Epidermal melanocyte (primary cell): ENCODE data around the gene KRTAP10-11.
"Not testable (repeated sequence)": the region's sequence is repeated elsewhere in the genome, so short reads cannot be mapped to it uniquely, and the experiment has no call there.

Experiments
- DNase-seq: peaks from one replicate; pipeline ENCODE4 v3.0.0; 2011; ENCODE audit warnings: low spot score; ENCODE audit not compliant: insufficient read length

KRTAP10-11 gene

DNA sequence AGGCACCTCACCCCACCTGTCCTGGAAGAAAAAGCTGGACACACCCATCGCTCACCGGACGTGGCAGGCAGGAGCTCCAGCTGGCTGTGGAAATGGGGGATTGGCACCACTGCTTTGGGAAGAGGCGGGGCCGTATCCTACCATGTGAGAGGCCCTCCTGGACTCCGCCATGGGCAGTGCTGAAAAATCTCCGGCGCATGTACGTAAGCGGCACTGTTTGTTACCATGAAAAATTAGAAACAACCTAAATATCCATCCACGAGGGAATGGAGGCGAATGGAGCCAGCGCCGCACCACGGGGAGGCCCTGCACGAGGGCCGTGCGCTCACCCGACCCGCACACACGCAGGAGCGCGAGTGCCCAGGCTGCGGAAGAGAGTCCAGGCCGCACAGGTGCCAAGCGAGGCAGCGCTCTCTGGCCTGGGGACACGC, 31.2 kb upstream of the KRTAP10-11 start:
- no peak for DNase-seq

DNA sequence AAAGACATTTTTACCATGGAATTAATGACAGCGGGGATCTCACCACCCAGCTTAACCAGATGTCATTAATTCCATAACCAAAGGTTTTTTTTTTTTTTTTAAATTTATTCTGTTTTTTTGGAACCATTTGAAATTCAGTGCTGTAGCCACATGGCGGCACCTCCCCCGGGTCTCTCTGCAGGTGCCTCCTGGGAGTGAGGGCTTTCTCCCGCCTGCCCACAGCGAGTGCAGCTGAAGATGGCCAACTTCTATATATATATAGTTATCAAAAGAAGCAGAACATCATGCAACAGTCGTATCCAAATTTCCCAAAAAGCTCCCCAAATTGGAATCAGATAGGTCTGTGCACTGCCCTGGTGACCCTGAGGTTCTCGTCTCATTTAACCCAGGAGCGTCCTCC, 30.7 kb upstream of the KRTAP10-11 start:
- DNase-seq: no peak

DNA sequence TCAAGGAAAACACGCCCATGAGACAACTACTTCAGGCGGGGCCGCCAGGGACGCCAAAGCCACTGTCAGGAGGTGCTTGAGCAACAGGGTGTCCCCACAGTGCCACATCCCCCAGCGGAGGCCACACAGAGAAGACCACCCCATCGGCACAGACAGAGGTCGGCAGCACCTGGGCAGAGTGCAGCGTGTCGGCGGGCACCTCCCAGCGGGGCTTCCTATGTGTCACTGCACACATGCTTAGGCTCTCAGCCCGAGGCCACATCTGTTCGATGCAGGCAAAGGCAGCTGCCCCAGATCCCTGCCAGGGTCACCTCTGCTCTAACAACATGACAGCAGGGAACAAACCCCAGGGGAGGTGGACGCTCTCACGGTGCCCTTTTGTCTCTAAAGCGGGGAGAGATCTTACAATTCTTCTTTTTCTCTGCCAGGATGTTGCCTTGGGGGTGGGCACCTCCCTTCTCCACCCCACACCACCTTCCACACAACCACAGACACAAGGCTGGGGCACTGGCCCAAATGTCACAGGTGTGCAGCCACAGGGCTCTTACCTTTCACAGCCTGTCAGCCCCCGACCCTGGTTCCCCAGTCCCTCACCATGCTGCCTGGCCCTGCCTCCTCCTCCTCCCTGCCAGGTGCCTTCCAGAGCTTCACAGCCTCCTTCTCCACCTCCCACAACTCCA, 30.2 kb upstream of the KRTAP10-11 start:
- DNase-seq: no peak

DNA sequence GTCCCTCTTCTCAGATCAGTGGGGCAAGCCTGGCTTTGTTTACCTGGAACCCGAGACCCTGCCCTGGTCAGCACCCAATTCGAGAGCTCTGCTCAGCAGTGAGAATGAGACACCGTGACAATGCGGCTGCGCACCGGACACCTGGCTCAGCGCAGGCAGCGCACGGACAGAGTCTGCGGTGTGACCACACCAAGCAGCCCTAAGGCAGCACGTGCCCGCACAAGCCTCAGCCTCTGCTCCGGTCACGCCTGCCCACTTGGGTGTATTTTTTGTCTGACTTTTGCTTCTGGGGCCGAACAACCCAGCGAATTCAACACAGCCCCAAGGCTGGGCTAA, 29.7 kb upstream of the KRTAP10-11 start:
- no peak for DNase-seq

DNA sequence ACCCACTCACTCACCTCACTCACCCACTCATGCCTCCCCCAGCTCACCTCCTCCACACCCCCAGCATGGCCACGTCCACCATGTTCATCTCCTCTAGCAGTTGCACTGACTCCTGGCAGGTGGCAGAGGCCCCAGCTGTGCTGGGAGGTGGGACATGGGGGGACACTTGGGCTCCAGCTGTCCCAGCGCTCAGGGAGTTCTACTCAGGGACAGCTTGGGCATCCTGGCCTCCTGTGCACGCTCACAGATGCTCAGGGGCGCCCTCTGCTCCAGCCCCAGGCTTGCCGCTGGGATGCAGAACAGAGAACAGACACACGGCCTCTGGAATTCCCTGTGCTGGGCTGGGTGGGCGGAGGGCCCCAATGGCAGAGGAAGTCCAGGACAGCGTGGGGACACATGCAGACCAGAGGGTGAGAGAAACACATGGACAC, 29.1 kb upstream of the KRTAP10-11 start:
- no peak for DNase-seq

DNA sequence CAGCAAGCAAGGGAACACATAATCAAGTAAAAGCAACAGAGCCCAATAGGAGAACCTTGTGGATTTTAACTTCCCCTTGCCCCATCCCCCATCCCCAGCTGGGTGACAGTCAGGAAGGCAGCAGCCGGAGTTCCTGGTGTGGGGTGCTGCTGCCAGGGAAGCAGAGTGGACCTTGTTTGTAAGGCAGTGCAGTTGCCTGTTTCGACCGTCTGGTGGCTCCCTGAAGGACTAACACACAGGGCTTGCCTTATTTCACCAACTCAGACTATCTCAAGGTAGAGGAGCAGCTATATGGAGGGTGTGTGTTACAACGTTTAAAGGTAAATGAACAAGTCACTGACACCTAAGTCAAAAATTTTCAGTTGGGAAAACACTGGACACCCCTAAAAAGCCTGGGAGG, 27.7 kb upstream of the KRTAP10-11 start:
- DNase-seq: no peak

DNA sequence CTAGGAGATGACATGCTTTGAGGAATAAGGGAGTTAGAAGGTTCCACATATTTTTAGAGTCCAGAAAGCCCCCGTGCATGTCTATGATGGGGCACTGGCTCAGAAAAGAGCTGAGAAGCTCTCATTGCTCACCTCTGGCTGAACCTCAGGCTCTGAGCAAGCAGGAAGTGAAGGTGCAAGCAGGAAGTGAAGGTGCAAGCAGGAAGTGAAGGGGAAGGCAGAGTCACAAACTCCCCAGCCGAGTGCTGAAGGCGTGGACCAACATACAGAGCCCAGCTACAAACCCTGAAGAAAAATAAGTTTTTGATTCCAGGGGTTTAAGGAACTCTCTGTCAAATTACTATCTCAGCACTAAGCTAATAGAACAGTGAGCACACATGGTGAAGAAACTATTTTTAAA, 27.3 kb upstream of the KRTAP10-11 start:
- no peak for DNase-seq

DNA sequence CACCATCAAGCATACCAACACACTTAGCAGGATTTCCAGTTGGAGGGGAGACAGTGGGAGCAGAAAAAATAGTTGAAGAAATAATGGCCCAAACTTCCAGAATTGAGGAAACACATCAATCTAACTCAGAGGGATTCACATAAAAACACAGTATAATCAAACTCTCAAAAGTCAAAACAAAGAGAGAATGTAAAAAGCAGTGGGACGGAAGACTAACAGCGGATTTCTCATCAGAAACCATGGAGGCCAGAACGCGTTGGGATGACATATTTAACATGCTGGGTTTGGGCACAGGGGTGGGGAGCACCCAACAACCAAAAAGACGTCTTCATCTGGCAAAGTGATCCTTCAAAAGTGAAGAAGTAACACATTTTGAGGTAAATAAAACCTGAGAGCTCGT, 26.3 kb upstream of the KRTAP10-11 start:
- DNase-seq: no peak

DNA sequence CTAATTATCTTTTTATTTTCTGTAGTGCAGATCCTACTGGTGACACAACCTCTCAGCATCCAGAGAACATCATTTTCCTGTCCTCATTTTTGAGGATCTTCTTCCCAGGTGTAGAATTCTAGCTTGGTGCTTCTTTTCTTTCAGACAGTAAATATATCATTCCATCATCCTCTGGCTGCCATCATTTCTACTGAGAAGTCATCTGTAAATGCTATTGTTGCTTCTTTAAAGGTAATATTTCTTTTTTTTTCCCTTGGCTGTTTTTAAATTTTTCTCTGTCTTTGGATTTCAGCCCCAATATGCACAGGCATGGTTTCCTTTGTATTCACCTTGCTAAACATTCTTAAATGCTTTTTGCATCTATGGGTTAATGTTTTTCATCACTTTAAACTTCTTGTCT, 22.6 kb upstream of the KRTAP10-11 start:
- no peak for DNase-seq

DNA sequence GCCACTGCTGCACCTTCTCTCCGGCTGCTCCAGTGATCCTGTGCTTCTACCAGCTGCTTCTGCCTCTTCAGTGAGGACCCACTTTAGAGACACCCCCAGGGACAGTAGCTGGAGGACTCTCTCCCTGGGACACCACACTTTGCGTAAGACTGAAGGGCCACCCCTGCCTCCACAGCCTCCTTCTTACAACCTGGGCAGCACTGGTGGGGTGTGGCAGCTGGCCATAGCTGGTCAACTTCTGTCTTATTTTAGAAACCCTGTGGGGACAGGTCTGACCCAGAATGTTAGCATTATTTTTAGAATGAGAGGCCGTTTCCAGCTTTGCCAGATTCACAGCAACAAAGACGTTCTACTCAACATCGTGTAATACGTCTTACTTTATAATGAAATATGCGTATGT, 20.5 kb upstream of the KRTAP10-11 start:
- DNase-seq: no peak

DNA sequence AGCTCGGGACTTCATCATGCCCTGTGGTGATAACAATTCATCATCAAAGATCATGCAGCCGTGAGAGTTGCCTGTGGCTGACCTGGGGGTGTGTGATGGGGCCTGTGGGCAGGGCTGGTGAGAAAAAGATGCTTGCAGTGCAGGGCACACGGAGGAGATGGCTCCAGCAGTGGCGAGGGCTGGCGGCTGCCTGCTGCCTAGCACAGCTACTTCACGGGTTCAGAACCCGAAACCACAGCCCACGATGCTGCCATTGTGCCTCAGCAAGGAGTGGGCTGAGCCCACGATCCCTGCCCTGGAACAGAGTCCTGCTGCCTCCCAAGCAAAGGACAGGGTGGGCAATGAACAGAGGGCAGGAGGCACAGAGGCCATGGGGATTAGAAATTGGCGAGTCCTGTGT, 20.0 kb upstream of the KRTAP10-11 start:
- no peak for DNase-seq

DNA sequence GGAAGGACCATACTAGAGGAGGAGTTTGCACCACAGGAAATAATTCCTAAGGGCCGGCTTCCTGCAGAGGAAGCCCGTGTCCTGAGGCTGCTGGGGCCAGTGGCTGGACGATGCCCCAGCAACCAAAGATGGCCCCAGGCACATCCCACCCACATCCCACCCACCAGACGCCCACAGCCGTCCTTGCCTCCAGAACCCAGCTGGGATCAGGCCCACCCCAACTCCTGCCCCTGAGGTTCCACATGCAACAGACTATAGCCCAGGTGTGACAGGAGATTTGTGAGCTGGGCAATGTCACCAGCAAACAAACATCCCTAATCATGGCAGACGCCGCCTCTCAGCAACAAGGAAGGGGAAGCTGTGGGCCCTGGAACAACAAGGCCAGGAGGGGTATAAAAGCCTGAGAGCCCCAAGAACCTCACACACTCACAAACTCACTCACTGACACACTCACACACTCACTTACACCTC, 19.5 kb upstream of the KRTAP10-11 start, which contains the start of gene KRTAP10-9:
Gene KRTAP10-9, plus strand, starts transcription at position 421 of the 471 bp plus-strand sequence. CDS start 79 bp downstream, outside the sequence.
- DNase-seq: no peak

DNA sequence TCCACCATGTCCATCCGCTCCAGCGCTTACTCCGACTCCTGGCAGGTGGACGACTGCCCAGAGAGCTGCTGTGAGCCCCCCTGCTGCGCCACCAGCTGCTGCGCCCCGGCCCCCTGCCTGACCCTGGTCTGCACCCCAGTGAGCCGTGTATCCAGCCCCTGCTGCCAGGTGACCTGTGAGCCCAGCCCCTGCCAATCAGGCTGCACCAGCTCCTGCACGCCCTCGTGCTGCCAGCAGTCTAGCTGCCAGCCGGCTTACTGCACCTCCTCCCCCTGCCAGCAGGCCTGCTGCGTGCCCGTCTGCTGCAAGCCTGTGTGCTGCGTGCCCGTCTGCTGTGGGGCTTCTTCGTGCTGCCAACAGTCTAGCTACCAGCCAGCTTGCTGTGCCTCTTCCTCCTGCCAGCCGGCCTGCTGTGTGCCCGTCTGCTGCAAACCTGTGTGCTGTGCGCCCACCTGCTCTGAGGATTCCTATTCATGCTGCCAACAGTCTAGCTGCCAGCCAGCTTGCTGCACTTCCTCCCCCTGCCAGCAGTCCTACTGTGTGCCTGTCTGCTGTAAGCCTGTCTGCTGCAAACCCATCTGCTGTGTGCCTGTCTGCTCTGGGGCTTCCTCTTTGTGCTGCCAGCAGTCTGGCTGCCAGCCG, 18.9 kb upstream of the KRTAP10-11 start:
- DNase-seq: not testable (repeated sequence)

DNA sequence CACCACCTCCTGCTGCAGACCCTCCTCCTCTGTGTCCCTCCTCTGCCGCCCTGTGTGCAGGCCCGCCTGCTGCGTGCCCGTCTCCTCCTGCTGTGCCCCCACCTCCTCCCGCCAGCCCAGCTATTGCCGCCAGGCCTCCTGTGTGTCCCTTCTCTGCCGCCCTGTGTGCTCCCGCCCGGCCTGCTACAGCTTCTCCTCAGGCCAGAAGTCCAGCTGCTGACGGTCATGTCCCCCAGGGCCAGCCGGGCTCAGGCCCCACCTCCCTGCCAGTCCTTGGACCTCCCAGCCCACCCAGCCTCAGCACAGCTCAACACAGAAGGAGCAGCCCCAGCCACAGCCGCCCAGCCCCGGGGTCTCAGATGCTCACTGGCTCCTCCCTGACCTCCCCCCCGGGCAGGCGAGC, 18.4 kb upstream of the KRTAP10-11 start:
- not testable (repeated sequence) for DNase-seq

DNA sequence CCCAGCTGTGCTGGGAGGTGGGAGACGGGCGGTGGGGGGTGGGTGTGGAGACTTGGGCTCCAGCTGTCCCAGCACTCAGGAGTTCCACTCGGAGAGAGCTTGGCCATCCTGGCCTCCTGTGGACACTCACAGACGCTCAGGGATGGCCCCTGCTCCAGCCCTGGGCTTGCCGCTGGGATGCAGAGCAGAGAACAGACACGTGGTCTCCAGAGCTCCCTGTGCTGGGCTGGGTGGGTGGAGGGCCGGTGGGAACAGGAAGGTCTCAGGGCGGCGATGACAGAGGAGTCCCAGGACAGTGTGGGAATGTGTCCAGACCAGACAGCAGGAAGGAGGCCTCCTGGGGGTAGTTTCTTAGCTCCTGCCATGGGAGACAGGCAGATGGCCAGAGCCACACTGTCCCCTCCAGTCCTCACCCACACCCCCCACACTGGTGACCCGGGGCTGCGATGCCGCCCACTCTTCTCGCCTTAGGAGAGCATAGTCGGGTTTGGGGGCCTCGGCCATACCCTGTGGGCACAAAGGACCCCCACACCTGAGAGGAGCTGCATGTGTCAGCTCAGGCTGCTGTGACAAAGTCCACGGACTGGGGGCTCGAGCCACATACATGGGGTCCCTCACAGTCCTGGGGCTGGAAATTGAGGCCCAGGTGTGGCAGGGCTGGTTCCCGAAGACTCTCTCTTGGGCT, 17.4 kb upstream of the KRTAP10-11 start:
- DNase-seq: no peak

DNA sequence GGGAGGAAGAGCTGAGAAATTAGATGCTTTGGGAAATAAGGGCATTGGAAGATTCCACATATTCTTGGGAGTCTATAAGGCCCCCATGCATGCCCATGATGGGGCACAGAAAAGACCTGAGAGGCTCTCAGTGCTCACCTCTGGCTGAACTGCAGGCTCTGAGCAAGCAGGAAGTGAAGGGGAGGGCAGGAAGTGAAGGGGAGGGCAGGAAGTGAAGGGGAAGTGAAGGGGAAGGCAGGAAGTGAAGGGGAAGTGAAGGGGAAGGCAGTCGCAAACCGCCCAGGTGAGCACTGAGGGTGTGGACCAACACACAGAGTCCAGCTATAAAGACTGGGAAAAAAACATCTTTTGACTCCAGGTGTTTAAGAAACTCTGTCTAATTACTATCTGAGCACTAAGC, 15.8 kb upstream of the KRTAP10-11 start:
- no peak for DNase-seq

DNA sequence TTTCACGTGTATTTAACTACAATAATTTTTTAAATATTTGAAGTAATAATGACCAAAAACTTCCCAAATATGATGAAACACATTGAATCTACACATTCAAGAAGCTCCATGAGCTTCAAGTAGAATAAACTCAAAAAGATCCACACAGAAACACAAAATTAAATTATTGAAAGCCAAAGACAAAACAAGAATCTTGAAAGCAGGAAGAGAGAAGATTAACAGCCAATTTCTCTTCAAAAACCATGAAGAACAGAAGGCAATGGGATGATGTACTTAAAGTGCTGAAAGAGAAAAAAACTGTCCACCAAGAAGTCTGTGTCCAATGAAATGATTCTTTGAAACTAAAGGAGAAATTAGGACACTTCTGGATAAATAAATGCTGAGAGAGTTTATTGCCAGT, 14.1 kb upstream of the KRTAP10-11 start:
- no peak for DNase-seq

DNA sequence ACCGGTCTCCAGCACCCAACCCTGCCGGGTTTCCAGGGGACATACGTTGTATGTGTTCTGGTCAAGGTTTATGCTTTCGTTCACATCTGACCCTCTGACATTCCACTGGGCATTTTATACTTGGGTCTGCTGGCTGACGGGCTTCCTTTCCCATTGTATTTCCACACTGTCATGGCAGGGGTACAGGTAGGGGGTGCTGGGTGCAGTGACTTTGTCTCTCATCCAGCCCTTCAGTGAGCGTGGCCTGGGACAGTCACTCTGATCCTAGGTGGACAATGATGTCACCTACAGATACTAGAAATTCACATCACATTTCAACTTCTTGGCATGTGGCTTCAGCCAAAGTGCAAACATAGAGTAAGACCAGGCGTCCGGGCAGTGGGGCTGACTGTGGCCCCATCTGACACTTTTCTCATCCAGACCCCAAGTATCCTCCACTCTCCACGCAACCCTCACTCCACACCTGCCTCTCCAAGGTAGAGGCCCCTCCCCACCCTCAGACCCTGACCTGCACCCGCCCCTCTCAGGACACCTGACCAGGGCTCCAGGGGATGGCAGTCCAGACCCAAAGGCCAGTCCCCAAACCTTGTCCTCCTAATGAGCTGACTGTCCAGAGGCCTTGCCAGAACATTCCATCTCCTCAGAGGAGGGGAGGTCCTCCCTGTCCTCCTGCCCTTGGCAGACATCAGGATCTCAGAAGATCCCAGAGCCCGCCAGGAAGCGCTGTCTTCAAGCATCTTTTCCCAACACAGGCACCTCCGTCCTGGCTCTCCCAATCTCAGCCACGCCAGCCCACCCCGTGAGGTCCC, 9.8 kb upstream of the KRTAP10-11 start:
- no peak for DNase-seq

DNA sequence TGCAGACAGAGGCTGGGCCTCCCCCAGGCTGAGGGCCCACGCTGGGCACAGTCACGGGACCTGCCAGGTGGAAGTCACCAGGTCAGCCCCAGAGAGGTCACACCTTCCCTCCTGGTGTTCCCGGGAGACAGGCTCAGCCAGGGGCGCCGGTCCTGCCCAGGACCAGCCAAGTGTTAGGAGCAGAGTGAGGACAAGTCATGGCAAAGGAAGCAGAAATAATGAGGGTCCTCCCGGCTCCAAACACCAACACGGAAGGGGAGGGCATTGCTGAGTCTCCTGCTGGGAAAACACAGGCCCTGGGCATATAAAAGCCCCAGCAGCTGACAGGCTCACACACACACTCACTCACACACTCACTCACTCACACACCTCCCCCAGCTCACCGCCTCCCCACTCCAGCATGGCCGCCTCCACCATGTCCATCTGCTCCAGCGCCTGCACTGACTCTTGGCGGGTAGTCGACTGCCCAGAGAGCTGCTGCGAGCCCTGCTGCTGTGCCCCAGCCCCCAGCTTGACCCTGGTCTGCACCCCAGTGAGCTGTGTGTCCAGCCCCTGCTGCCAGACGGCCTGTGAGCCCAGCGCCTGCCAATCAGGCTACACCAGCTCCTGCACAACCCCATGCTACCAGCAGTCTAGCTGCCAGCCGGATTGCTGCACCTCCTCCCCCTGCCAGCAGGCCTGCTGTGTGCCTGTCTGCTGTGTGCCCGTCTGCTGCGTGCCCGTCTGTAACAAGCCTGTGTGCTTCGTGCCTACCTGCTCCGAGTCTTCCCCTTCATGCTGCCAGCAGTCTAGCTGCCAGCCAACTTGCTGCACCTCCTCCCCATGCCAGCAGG, 9.0 kb upstream of the KRTAP10-11 start, which contains the start of gene KRTAP10-10:
Gene KRTAP10-10, plus strand, starts transcription at position 339 of the 833 bp plus-strand sequence. Its CDS starts 62 bp downstream, at position 401.
- no peak for DNase-seq

DNA sequence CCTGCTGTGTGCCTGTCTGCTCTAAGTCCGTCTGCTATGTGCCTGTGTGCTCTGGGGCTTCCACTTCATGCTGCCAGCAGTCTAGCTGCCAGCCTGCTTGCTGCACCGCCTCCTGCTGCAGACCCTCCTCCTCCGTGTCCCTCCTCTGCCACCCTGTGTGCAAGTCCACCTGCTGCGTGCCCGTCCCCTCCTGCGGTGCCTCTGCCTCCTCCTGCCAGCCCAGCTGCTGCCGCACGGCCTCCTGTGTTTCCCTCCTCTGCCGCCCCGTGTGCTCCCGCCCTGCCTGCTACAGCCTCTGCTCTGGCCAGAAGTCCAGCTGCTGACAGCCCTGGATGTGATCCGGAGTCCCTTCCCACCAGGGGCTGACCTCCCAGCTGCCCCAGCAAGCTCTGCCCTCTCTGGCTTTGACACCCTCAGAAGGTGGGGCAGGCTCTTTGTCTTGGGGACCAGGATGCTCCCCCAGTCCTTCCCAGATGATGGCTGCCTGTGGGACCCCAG, 8.3 kb upstream of the KRTAP10-11 start:
- not testable (repeated sequence) for DNase-seq
